HEK293 (cell line): Measurements from ENCODE around the gene POLR3C.

Source experiments
- ATF2 ChIP-seq: fragments of 450-650 bp; formaldehyde crosslinking; IDR thresholded peaks from 2 replicates; pipeline ENCODE4 v1.5.1; 2016; ENCODE audit warnings: missing biosample characterization, missing genetic modification characterization, low read depth
- GFI1B ChIP-seq: fragments of 450-650 bp; formaldehyde crosslinking; IDR thresholded peaks from 2 replicates; pipeline ENCODE4 v1.5.1; 2016; ENCODE audit warnings: missing biosample characterization, missing genetic modification characterization
- HOXA7 ChIP-seq: sonication (generic); formaldehyde crosslinking; IDR thresholded peaks from 2 replicates; pipeline ENCODE4 v1.8.1; 2022; ENCODE audit warnings: missing genetic modification reagents, borderline replicate concordance
- MYNN ChIP-seq: fragments of 450-650 bp; formaldehyde crosslinking; IDR thresholded peaks from 2 replicates; pipeline ENCODE4 v1.5.1; 2016; ENCODE audit warnings: missing biosample characterization, missing genetic modification characterization, borderline replicate concordance
- PATZ1 ChIP-seq: fragments of 450-650 bp; formaldehyde crosslinking; IDR thresholded peaks from 2 replicates; pipeline ENCODE4 v1.5.1; 2016; ENCODE audit warnings: missing biosample characterization, missing genetic modification characterization
- REPIN1 ChIP-seq: fragments of 450-650 bp; formaldehyde crosslinking; IDR thresholded peaks from 2 replicates; pipeline ENCODE4 v1.5.1; 2017; ENCODE audit warnings: missing biosample characterization, missing genetic modification characterization, low read depth
- SALL2 ChIP-seq: fragments of 450-650 bp; formaldehyde crosslinking; IDR thresholded peaks from 2 replicates; pipeline ENCODE4 v1.5.0; 2017; ENCODE audit warnings: missing biosample characterization, mild to moderate bottlenecking, missing genetic modification characterization, borderline replicate concordance
- SETDB1 ChIP-seq: IDR thresholded peaks from one replicate; pipeline ENCODE4 v1.6.1; 2017; ENCODE audit warnings: mild to moderate bottlenecking, low read length, moderate library complexity, mixed read lengths; ENCODE audit not compliant: insufficient read length
- TRIM28 ChIP-seq: IDR thresholded peaks from 2 replicates; pipeline ENCODE4 v1.6.1; 2011; ENCODE audit warnings: low read length, control low read depth, borderline replicate concordance
- YY1 ChIP-seq: fragments of 450-650 bp; formaldehyde crosslinking; IDR thresholded peaks from 2 replicates; pipeline ENCODE4 v1.5.1; 2018; ENCODE audit warnings: missing biosample characterization, missing genetic modification characterization
- ZBTB20 ChIP-seq: fragments of 450-650 bp; formaldehyde crosslinking; IDR thresholded peaks from 2 replicates; pipeline ENCODE4 v1.5.1; 2016; ENCODE audit warnings: missing biosample characterization, missing genetic modification characterization
- ZBTB7A ChIP-seq: fragments of 450-650 bp; formaldehyde crosslinking; IDR thresholded peaks from 2 replicates; pipeline ENCODE4 v1.5.1; 2016; ENCODE audit warnings: low read depth, missing biosample characterization, missing genetic modification characterization
- ZNF157 ChIP-seq: fragments of 450-650 bp; formaldehyde crosslinking; IDR thresholded peaks from 2 replicates; pipeline ENCODE4 v1.5.1; 2016; ENCODE audit warnings: missing biosample characterization, missing genetic modification characterization
- ZNF184 ChIP-seq: fragments of 450-650 bp; IDR thresholded peaks from 2 replicates; pipeline ENCODE4 v1.5.1; 2018; ENCODE audit warnings: missing biosample characterization, mild to moderate bottlenecking, missing genetic modification characterization
- ZNF211 ChIP-seq: fragments of 450-650 bp; formaldehyde crosslinking; IDR thresholded peaks from 2 replicates; pipeline ENCODE4 v1.5.1; 2016; ENCODE audit warnings: low read depth, missing biosample characterization, missing genetic modification characterization
- ZNF24 ChIP-seq: fragments of 450-650 bp; formaldehyde crosslinking; IDR thresholded peaks from 2 replicates; pipeline ENCODE4 v1.5.1; 2016; ENCODE audit warnings: missing biosample characterization, missing genetic modification characterization
- ZNF26 ChIP-seq: fragments of 450-650 bp; formaldehyde crosslinking; IDR thresholded peaks from 2 replicates; pipeline ENCODE4 v1.5.1; 2016; ENCODE audit warnings: missing biosample characterization, missing genetic modification characterization
- ZNF335 ChIP-seq: fragments of 450-650 bp; formaldehyde crosslinking; conservative IDR thresholded peaks from 2 replicates; pipeline ENCODE4 v1.5.1; 2016; ENCODE audit warnings: missing biosample characterization, missing genetic modification characterization
- ZNF529 ChIP-seq: fragments of 450-650 bp; formaldehyde crosslinking; IDR thresholded peaks from 2 replicates; pipeline ENCODE4 v1.5.1; 2017; ENCODE audit warnings: missing genetic modification characterization, missing biosample characterization; ENCODE audit not compliant: insufficient replicate concordance
- ZNF530 ChIP-seq: fragments of 450-650 bp; formaldehyde crosslinking; IDR thresholded peaks from 2 replicates; pipeline ENCODE4 v1.5.1; 2016; ENCODE audit warnings: low read depth, missing biosample characterization, missing genetic modification characterization
- ZNF571 ChIP-seq: fragments of 450-650 bp; formaldehyde crosslinking; IDR thresholded peaks from 2 replicates; pipeline ENCODE4 v1.5.0; 2017; ENCODE audit warnings: missing biosample characterization, missing genetic modification characterization
- ZNF658 ChIP-seq: fragments of 450-650 bp; formaldehyde crosslinking; IDR thresholded peaks from 2 replicates; pipeline ENCODE4; 2016; ENCODE audit warnings: missing biosample characterization, missing genetic modification characterization
- ZNF701 ChIP-seq: fragments of 450-650 bp; formaldehyde crosslinking; IDR thresholded peaks from 2 replicates; pipeline ENCODE4 v1.5.1; 2016; ENCODE audit warnings: missing biosample characterization, missing genetic modification characterization
- ZNF792 ChIP-seq: fragments of 450-650 bp; formaldehyde crosslinking; IDR thresholded peaks from 2 replicates; pipeline ENCODE4 v1.5.1; 2016; ENCODE audit warnings: missing biosample characterization, missing genetic modification characterization
- ZXDB ChIP-seq: fragments of 450-650 bp; formaldehyde crosslinking; IDR thresholded peaks from 2 replicates; pipeline ENCODE4 v1.5.1; 2016; ENCODE audit warnings: missing biosample characterization, missing genetic modification characterization
- TF ChIP-seq, protein P1 (sequence below): fragments of 450-650 bp; IDR thresholded peaks from 2 replicates; pipeline ENCODE4 v1.5.1; 2018; ENCODE audit warnings: missing biosample characterization, missing genetic modification characterization
- TF ChIP-seq, protein P2 (sequence below): fragments of 450-650 bp; formaldehyde crosslinking; optimal IDR thresholded peaks from 2 replicates; pipeline ENCODE3; 2016; ENCODE audit warnings: missing biosample characterization, mild to moderate bottlenecking, missing genetic modification characterization
- TF ChIP-seq, protein P3 (sequence below): fragments of 450-650 bp; formaldehyde crosslinking; IDR thresholded peaks from 2 replicates; pipeline ENCODE4 v1.5.1; 2017; ENCODE audit warnings: missing biosample characterization, missing genetic modification characterization

Gene POLR3C

GRCh38 chr1:145891587-145892485 lies 67.8 kb downstream of the POLR3C start (continued):
- no peak for TF ChIP-seq HOXA7
- TF ChIP-seq, protein P1, sequence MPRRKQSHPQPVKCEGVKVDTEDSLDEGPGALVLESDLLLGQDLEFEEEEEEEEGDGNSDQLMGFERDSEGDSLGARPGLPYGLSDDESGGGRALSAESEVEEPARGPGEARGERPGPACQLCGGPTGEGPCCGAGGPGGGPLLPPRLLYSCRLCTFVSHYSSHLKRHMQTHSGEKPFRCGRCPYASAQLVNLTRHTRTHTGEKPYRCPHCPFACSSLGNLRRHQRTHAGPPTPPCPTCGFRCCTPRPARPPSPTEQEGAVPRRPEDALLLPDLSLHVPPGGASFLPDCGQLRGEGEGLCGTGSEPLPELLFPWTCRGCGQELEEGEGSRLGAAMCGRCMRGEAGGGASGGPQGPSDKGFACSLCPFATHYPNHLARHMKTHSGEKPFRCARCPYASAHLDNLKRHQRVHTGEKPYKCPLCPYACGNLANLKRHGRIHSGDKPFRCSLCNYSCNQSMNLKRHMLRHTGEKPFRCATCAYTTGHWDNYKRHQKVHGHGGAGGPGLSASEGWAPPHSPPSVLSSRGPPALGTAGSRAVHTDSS (tag by site-specific recombination) = peak; percentile 54
- TF ChIP-seq ZNF184 (tag by site-specific recombination) = 0 out of 2 replicates have a peak, but pooled peaks have one; percentile 9
- TF ChIP-seq ZNF530 (tag by site-specific recombination) = no peak
- peak; percentile 95 for TF ChIP-seq PATZ1
- no peak for TF ChIP-seq ZBTB20
- TF ChIP-seq ZNF792 = no peak
- TF ChIP-seq, protein P2, sequence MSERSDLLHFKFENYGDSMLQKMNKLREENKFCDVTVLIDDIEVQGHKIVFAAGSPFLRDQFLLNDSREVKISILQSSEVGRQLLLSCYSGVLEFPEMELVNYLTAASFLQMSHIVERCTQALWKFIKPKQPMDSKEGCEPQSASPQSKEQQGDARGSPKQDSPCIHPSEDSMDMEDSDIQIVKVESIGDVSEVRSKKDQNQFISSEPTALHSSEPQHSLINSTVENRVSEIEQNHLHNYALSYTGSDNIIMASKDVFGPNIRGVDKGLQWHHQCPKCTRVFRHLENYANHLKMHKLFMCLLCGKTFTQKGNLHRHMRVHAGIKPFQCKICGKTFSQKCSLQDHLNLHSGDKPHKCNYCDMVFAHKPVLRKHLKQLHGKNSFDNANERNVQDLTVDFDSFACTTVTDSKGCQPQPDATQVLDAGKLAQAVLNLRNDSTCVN (tag by site-specific recombination) = no peak
- no peak for TF ChIP-seq ZNF658
- no peak for TF ChIP-seq ZNF211 (tag by site-specific recombination)
- no peak for TF ChIP-seq ZBTB7A (tag by site-specific recombination)
- no peak for TF ChIP-seq ZNF529 (tag by site-specific recombination)
- peak; percentile 90 for TF ChIP-seq TRIM28
- TF ChIP-seq ZNF24 (tag by site-specific recombination) = peak; percentile 96
- TF ChIP-seq ZNF335 (tag by site-specific recombination) = peak; percentile 96
- TF ChIP-seq ZNF571 (tag by site-specific recombination) = no peak
- no peak for TF ChIP-seq ATF2
- TF ChIP-seq ZNF701 (tag by site-specific recombination) = no peak
- TF ChIP-seq ZNF26 (tag by site-specific recombination) = no peak
- TF ChIP-seq SETDB1 = no peak
- TF ChIP-seq, protein P3, sequence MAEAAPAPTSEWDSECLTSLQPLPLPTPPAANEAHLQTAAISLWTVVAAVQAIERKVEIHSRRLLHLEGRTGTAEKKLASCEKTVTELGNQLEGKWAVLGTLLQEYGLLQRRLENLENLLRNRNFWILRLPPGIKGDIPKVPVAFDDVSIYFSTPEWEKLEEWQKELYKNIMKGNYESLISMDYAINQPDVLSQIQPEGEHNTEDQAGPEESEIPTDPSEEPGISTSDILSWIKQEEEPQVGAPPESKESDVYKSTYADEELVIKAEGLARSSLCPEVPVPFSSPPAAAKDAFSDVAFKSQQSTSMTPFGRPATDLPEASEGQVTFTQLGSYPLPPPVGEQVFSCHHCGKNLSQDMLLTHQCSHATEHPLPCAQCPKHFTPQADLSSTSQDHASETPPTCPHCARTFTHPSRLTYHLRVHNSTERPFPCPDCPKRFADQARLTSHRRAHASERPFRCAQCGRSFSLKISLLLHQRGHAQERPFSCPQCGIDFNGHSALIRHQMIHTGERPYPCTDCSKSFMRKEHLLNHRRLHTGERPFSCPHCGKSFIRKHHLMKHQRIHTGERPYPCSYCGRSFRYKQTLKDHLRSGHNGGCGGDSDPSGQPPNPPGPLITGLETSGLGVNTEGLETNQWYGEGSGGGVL = peak; percentile 81
- no peak; the same call in 1 of the 2 replicates for TF ChIP-seq REPIN1 (tag by site-specific recombination)
- no peak for TF ChIP-seq MYNN
- TF ChIP-seq ZXDB (tag by site-specific recombination) = peak; percentile 68
- no peak for TF ChIP-seq GFI1B (tag by site-specific recombination)
- no peak for TF ChIP-seq SALL2 (tag by site-specific recombination)
- no peak for TF ChIP-seq YY1 (tag by site-specific recombination)
- no peak for TF ChIP-seq ZNF157
